OCI-LY1 (cell line): ENCODE data around the gene SIK2.

Experiments used
- H2AFZ ChIP-seq: fragments of 200-600 bp; sonication (generic), shearing (Covaris generic); 2 replicates; pipeline ENCODE4 v1.6.0; 2014; ENCODE audit warnings: antibody characterized with exemption, mild to moderate bottlenecking, low read length
- H3F3A ChIP-seq: fragments of 200-600 bp; sonication (generic), shearing (Covaris generic); 2 replicates; pipeline ENCODE4 v1.6.0; 2014; ENCODE audit warnings: mild to moderate bottlenecking, antibody characterized with exemption, low read length, moderate library complexity; ENCODE audit not compliant: insufficient read depth
- H3K27ac ChIP-seq: fragments of 200-600 bp; sonication (generic); 2 replicates; pipeline ENCODE4 v1.5.1; 2014; ENCODE audit warnings: low read length, mixed run types, mild to moderate bottlenecking, low read depth; ENCODE audit not compliant: poor library complexity, severe bottlenecking
- H3K27me3 ChIP-seq: fragments of 200-600 bp; sonication (generic); 2 replicates; pipeline ENCODE4 v1.6.0; 2014; ENCODE audit warnings: antibody characterized with exemption, mild to moderate bottlenecking, low read length, moderate library complexity; ENCODE audit not compliant: insufficient read depth
- H3K36me3 ChIP-seq: fragments of 200-600 bp; sonication (generic); 2 replicates; pipeline ENCODE4 v1.6.1; 2014; ENCODE audit warnings: mild to moderate bottlenecking, antibody characterized with exemption, low read length, moderate library complexity, mixed read lengths; ENCODE audit not compliant: insufficient read depth
- H3K4me1 ChIP-seq: fragments of 200-600 bp; sonication (generic); 2 replicates; pipeline ENCODE4 v1.5.1; 2014; ENCODE audit warnings: mild to moderate bottlenecking, low read length, moderate library complexity; ENCODE audit not compliant: insufficient read depth, severe bottlenecking
- H3K4me2 ChIP-seq: fragments of 200-600 bp; sonication (generic), shearing (Covaris generic); 2 replicates; pipeline ENCODE4 v1.6.1; 2014; ENCODE audit warnings: low read length
- H3K4me3 ChIP-seq: fragments of 200-600 bp; sonication (generic); 2 replicates; pipeline ENCODE4 v1.5.1; 2014; ENCODE audit warnings: low read length, low read depth, mild to moderate bottlenecking, mixed read lengths; ENCODE audit not compliant: poor library complexity, severe bottlenecking
- H3K79me2 ChIP-seq: fragments of 200-600 bp; shearing (Covaris generic); 2 replicates; pipeline ENCODE4 v1.6.1; 2016; ENCODE audit warnings: mixed run types, low read length, mixed read lengths; ENCODE audit not compliant: insufficient read depth
- H3K9ac ChIP-seq: fragments of 200-600 bp; sonication (generic), shearing (Covaris generic); 2 replicates; pipeline ENCODE4 v1.6.1; 2014; ENCODE audit warnings: mild to moderate bottlenecking, low read length, mixed read lengths
- H3K9me2 ChIP-seq: fragments of 200-600 bp; sonication (generic), shearing (Covaris generic); 2 replicates; pipeline ENCODE4 v1.6.1; 2014; ENCODE audit warnings: low read depth, mild to moderate bottlenecking, low read length, mixed read lengths
- H3K9me3 ChIP-seq: fragments of 200-600 bp; shearing (Covaris generic); 2 replicates; pipeline ENCODE4 v1.6.1; 2014; ENCODE audit warnings: low read length, mixed read lengths
- H4K20me1 ChIP-seq: fragments of 200-600 bp; sonication (generic), shearing (Covaris generic); 2 replicates; pipeline ENCODE4 v1.6.0; 2016; ENCODE audit warnings: mild to moderate bottlenecking, low read length; ENCODE audit not compliant: insufficient read depth
- CTCF ChIP-seq: fragments of 200-600 bp; sonication (generic), shearing (Covaris generic); IDR thresholded peaks from 2 replicates; pipeline ENCODE4 v1.5.1; 2017; ENCODE audit warnings: mild to moderate bottlenecking, antibody characterized with exemption, low read length, moderate library complexity, mixed read lengths
- EZH2 ChIP-seq: fragments of 200-600 bp; sonication (generic), shearing (Covaris generic); IDR thresholded peaks from 2 replicates; pipeline ENCODE4 v1.8.0; 2017; ENCODE audit warnings: borderline replicate concordance, mixed run types, mild to moderate bottlenecking, antibody characterized with exemption, low read length, moderate library complexity, mixed read lengths

SIK2 gene

GRCh38 chr11:111561306-111561705 lies 40.9 kb upstream of the SIK2 start:
- Histone ChIP-seq H2AFZ (no peak overlapping the region), H3K9me3 (no peaks in the 10 kb centered on the region), H3K9ac (no peak overlapping the region), H3K27ac (no peak overlapping the region), H3F3A (no peaks in the 10 kb centered on the region), H3K27me3 (no peaks in the 10 kb centered on the region), H3K9me2 (no peaks in the 10 kb centered on the region), H4K20me1 (no peaks in the 10 kb centered on the region), H3K36me3 (no peaks in the 10 kb centered on the region), H3K79me2 (no peaks in the 10 kb centered on the region), H3K4me3 (no peak overlapping the region), H3K4me1 (no peaks in the 10 kb centered on the region), H3K4me2 (no peak overlapping the region)
- no peak for TF ChIP-seq EZH2
- no peak for TF ChIP-seq CTCF

GRCh38 chr11:111561791-111562325 lies 40.4 kb upstream of the SIK2 start:
- Histone ChIP-seq H3K27ac (no peak overlapping the region), H2AFZ (no peak overlapping the region), H3K9ac (no peak overlapping the region), H3K9me2 (no peaks in the 10 kb centered on the region), H3F3A (no peaks in the 10 kb centered on the region), H3K4me1 (no peaks in the 10 kb centered on the region), H3K9me3 (no peaks in the 10 kb centered on the region), H3K79me2 (no peaks in the 10 kb centered on the region), H3K36me3 (no peaks in the 10 kb centered on the region), H4K20me1 (no peaks in the 10 kb centered on the region), H3K4me2 (no peak overlapping the region), H3K4me3 (no peak overlapping the region), H3K27me3 (no peaks in the 10 kb centered on the region)
- no peak for TF ChIP-seq CTCF
- TF ChIP-seq EZH2 = no peak

- Histone ChIP-seq H2AFZ (no peak overlapping the region), H3K9me2 (no peaks in the 10 kb centered on the region), H3K4me3 (no peak overlapping the region), H3K4me2 (no peak overlapping the region), H4K20me1 (no peaks in the 10 kb centered on the region), H3K9me3 (no peaks in the 10 kb centered on the region), H3K79me2 (no peaks in the 10 kb centered on the region), H3K27ac (no peak overlapping the region), H3F3A (no peaks in the 10 kb centered on the region), H3K27me3 (no peaks in the 10 kb centered on the region), H3K9ac (no peak overlapping the region), H3K4me1 (no peaks in the 10 kb centered on the region), H3K36me3 (no peaks in the 10 kb centered on the region)
- no peak for TF ChIP-seq EZH2
- TF ChIP-seq CTCF = no peak
These were observed 39.4 kb upstream of the SIK2 start for GRCh38 chr11:111562692-111563389.
